Medulla oblongata (tissue), 1 donor: ENCODE measurements around the gene CDH11.

Source experiments
- DNase-seq: peaks from one replicate; pipeline ENCODE4 v3.0.0-alpha.2; 2015; ENCODE audit errors: extremely low spot score

Gene CDH11

DNA sequence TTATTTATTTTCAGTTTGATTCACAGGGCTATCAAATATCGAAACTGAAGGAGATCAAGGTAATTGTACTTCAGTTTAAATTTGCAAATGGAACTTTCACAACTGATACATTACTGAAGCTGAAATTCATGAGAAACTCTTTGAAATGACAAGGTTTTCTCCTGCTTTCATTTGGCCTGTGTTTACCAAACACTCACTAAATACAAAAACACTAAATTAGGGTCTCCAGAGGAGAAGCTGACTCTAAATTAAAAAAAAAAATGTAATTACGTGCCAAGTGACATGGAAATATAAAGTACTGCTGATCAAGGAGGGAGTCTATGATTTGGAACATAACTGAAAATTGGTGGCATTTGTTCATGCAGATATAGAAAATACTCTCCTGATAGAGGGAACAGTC, 205.8 kb downstream of the CDH11 start:
- no peak for DNase-seq

- peak; percentile 6 for DNase-seq
These were observed 211.5 kb downstream of the CDH11 start for GRCh38 chr16:64910356-64910755.

- no peak for DNase-seq
These were observed 214.0 kb downstream of the CDH11 start for GRCh38 chr16:64907844-64908243.

DNA sequence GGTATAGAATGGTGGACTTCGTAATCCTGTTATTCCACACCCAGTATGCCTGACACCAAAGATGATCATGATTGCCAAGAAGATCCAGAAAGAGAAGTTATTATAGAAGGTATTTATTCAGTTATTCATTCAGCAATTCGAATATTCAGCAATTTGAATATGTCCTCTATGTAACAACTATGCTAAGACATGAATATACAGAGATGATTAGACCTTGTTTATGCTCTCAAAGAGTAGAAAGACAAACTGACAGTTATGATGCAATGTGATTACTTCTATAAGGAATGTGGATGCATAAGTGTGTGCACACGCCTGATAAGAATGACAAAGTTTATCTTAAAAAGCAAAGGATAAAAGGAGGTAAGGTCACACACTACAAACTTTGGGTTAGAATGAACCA, 218.1 kb downstream of the CDH11 start:
- no peak for DNase-seq

GRCh38 chr16:64900517-64900916, 221.3 kb downstream of the CDH11 start:
- no peak for DNase-seq

DNA sequence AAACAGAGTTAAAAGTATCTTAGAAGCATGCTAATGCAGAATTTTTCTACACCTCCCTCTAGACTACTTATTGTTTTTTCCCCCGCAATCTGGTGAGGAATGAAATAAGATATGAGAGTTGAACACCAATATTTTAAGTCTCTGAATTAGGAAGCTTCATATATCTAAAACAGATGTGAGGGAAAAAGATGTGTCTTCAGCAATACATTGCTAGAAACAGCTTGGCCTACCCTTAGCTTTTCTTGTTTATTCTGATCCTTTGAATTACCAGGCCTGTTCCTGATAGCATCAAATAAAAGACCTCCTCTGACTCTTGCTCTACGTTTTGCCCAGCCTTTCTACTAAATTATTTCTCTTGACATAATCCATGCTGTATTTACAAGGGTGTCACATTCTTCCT, 221.8 kb downstream of the CDH11 start:
- DNase-seq: no peak

GRCh38 chr16:64898159-64898558, 223.7 kb downstream of the CDH11 start:
- DNase-seq: no peak
